IMR-90 (cell line): ENCODE measurements around the gene GBE1. TPM values are rescaled to one million over a fixed set of nuclear protein-coding genes. Genes with fewer than 3 reads are reported as not detected.

ENCODE experiments used
- ATAC-seq: fragments of 200-7000 bp; cut with Tn5 transposase; 2 replicates; pipeline ENCODE4 v1.9.1; 2020; ENCODE audit warnings: low read depth, mild to moderate bottlenecking, moderate library complexity
- BruUV-seq: library from RNA; stranded (reverse); fragments of 400-500 nt; replicated peaks from 2 replicates; lab custom pipeline; 2021; lab: Mats Ljungman, UMichigan
- CTCF ChIA-PET: fragments of 300-600 bp; formaldehyde crosslinking; extraction: SDS; loops from one replicate; lab custom pipeline; 2021; ENCODE audit warnings: antibody characterized with exemption; lab: Yijun Ruan, JAX
- POLR2A ChIA-PET: fragments of 300-600 bp; sonication (Branson Sonifier 250); formaldehyde crosslinking; loops from one replicate; lab custom pipeline; 2022; ENCODE audit warnings: antibody characterized with exemption; ENCODE audit not compliant: unreplicated experiment; lab: Charles Lee
- DNase-seq: peaks from one replicate; pipeline ENCODE4 v3.0.0; 2013
- H2AFZ ChIP-seq: replicated peaks from 2 replicates; pipeline ENCODE3; 2013; ENCODE audit warnings: low read length, mild to moderate bottlenecking; ENCODE audit not compliant: poor library complexity
- H2AK5ac ChIP-seq: 2 replicates; pipeline ENCODE4 v1.6.1; 2013; ENCODE audit warnings: low read depth, low read length, inconsistent platforms
- H2AK9ac ChIP-seq: replicated peaks from 2 replicates; pipeline ENCODE3; 2013; ENCODE audit warnings: mild to moderate bottlenecking, low read depth, low read length, moderate library complexity; ENCODE audit not compliant: poor library complexity
- H2BK120ac ChIP-seq: 2 replicates; pipeline ENCODE4 v1.6.1; 2013; ENCODE audit warnings: low read depth, low read length, inconsistent platforms
- H2BK15ac ChIP-seq: 3 replicates; pipeline ENCODE4 v1.6.1; 2013; ENCODE audit warnings: low read depth, low read length, inconsistent platforms
- H2BK20ac ChIP-seq: 2 replicates; pipeline ENCODE4 v1.6.1; 2013; ENCODE audit warnings: low read depth, mild to moderate bottlenecking, inconsistent platforms, low read length, moderate library complexity
- H2BK5ac ChIP-seq: 2 replicates; pipeline ENCODE4 v1.6.1; 2013; ENCODE audit warnings: mild to moderate bottlenecking, low read depth, low read length, inconsistent platforms; ENCODE audit not compliant: poor library complexity, severe bottlenecking
- H3K14ac ChIP-seq: replicated peaks from 2 replicates; pipeline ENCODE4 v1.6.1; 2013; ENCODE audit warnings: low read depth, low read length, inconsistent platforms
- H3K18ac ChIP-seq: 2 replicates; pipeline ENCODE4 v1.6.1; 2013; ENCODE audit warnings: low read depth, low read length, control low read depth
- H3K23ac ChIP-seq: 2 replicates; pipeline ENCODE4 v1.6.1; 2013; ENCODE audit warnings: low read depth, low read length, inconsistent platforms
- H3K27ac ChIP-seq: 2 replicates; pipeline ENCODE4 v1.5.1; 2013; ENCODE audit warnings: mild to moderate bottlenecking, control low read depth, low read length; ENCODE audit not compliant: insufficient read depth
- H3K27me3 ChIP-seq: 2 replicates; pipeline ENCODE4 v1.6.1; 2013; ENCODE audit warnings: low read length; ENCODE audit not compliant: control insufficient read depth, insufficient read depth
- H3K36me3 ChIP-seq: 2 replicates; pipeline ENCODE4 v1.6.1; 2013; ENCODE audit warnings: low read length, mixed read lengths; ENCODE audit not compliant: control insufficient read depth, insufficient read depth
- H3K4ac ChIP-seq: 2 replicates; pipeline ENCODE4 v1.6.1; 2013; ENCODE audit warnings: low read depth, low read length, inconsistent platforms
- H3K4me1 ChIP-seq: 2 replicates; pipeline ENCODE4 v1.6.1; 2013; ENCODE audit warnings: low read length, mixed read lengths; ENCODE audit not compliant: control insufficient read depth, insufficient read depth
- H3K4me2 ChIP-seq: 2 replicates; pipeline ENCODE4 v1.6.1; 2013; ENCODE audit warnings: low read depth, mild to moderate bottlenecking, control low read depth, low read length, moderate library complexity
- H3K4me3 ChIP-seq: 2 replicates; pipeline ENCODE4 v1.5.1; 2013; ENCODE audit warnings: low read depth, mild to moderate bottlenecking, control low read depth, low read length, moderate library complexity; ENCODE audit not compliant: insufficient read depth
- H3K56ac ChIP-seq: 2 replicates; pipeline ENCODE4 v1.6.1; 2013; ENCODE audit warnings: low read length, inconsistent platforms; ENCODE audit not compliant: insufficient read depth; ENCODE audit errors: extremely low read depth
- H3K79me1 ChIP-seq, 2 experiments: 2 replicates each; pipeline ENCODE4 v1.6.1; 2013; ENCODE audit warnings: low read length in 2 of 2, inconsistent platforms in 1 of 2, low read depth in 1 of 2
- H3K9ac ChIP-seq: 2 replicates; pipeline ENCODE4 v1.6.1; 2013; ENCODE audit warnings: low read depth, low read length, control low read depth
- H3K9me1 ChIP-seq: 2 replicates; pipeline ENCODE4 v1.6.1; 2013; ENCODE audit warnings: low read length, inconsistent platforms; ENCODE audit not compliant: insufficient read depth
- H3K9me3 ChIP-seq: 2 replicates; pipeline ENCODE4 v1.6.1; 2013; ENCODE audit warnings: low read length; ENCODE audit not compliant: control insufficient read depth, insufficient read depth
- H4K20me1 ChIP-seq: 2 replicates; pipeline ENCODE4 v1.6.1; 2013; ENCODE audit warnings: low read length, inconsistent platforms; ENCODE audit not compliant: insufficient read depth
- H4K5ac ChIP-seq: 2 replicates; pipeline ENCODE4 v1.6.1; 2013; ENCODE audit warnings: mild to moderate bottlenecking, low read depth, low read length, control low read depth
- H4K8ac ChIP-seq, 2 experiments: 2 replicates each; pipeline ENCODE4 v1.6.1; 2013; ENCODE audit warnings: low read depth in 2 of 2, low read length in 2 of 2, control low read depth in 1 of 2, inconsistent platforms in 1 of 2
- H4K91ac ChIP-seq: 2 replicates; pipeline ENCODE4 v1.6.1; 2013; ENCODE audit warnings: low read depth, low read length, inconsistent platforms; ENCODE audit not compliant: insufficient read depth
- BHLHE40 ChIP-seq: fragments of 150-350 bp; IDR thresholded peaks from 2 replicates; pipeline ENCODE4 v1.6.1; 2016; ENCODE audit warnings: mild to moderate bottlenecking, low read depth, low read length
- MAFK ChIP-seq: IDR thresholded peaks from 2 replicates; pipeline ENCODE4 v1.6.1; 2012; ENCODE audit warnings: low read depth, low read length, improper control_type of control experiment
- MAZ ChIP-seq: IDR thresholded peaks from 2 replicates; pipeline ENCODE4 v1.6.1; 2012; ENCODE audit warnings: low read depth, mild to moderate bottlenecking, low read length, improper control_type of control experiment, moderate library complexity, borderline replicate concordance
- POLR2A ChIP-seq: IDR thresholded peaks from 2 replicates; pipeline ENCODE4 v1.6.1; 2012; ENCODE audit warnings: mild to moderate bottlenecking, low read depth, low read length
- RCOR1 ChIP-seq: IDR thresholded peaks from 2 replicates; pipeline ENCODE4 v1.6.1; 2012; ENCODE audit warnings: mild to moderate bottlenecking, low read length, improper control_type of control experiment; ENCODE audit not compliant: insufficient replicate concordance
- WGBS, 2 experiments: methylation state at CpG; one replicate each; pipeline versions ENCODE4 v1.1.5 to v1.1.7; 2013; ENCODE audit warnings: missing lambda C conversion rate in 2 of 2; ENCODE audit not compliant: insufficient read length in 1 of 2; ENCODE audit errors: extremely low coverage in 2 of 2; 5-methylcytosine and 5-hydroxymethylcytosine counted together
- dilution Hi-C: fragments of 300-500 bp; cut with HindIII; formaldehyde crosslinking; loops from one replicate; pipeline ENCODE4 v1.14.3; 2018; ENCODE audit warnings: low sequenced_read_pairs; ENCODE audit not compliant: unreplicated experiment
- in situ Hi-C: fragments of 300-500 bp; cut with MboI; formaldehyde crosslinking; loops from 3 replicates; pipeline ENCODE4 v1.14.3; 2019; ENCODE audit warnings: low sequenced_read_pairs, inconsistent platforms, mixed read lengths
- intact Hi-C: fragments of 100-400 bp; cut with micrococcal nuclease; formaldehyde crosslinking; loops from 2 replicates; pipeline ENCODE4 v1.10.0; 2022
- polyA plus RNA-seq, 3 experiments: library from polyadenylated mRNA; depleted of rRNA; stranded (reverse); fragments of >200 nt; gene quantifications; 2 replicates each; pipeline ENCODE4 v1.2.3, GENCODE V29; 2012; ENCODE audit warnings: low replicate concordance in 1 of 3
- total RNA-seq: library from RNA; depleted of rRNA; stranded (reverse); fragments of >200 nt; gene quantifications from 2 replicates; pipeline ENCODE4 v1.2.3, GENCODE V29; 2012

The GBE1 gene
- total and polyA plus RNA-seq, 2 of the 4 experiments (the other 2 are of a cell fraction) = 36.7 to 90.3 TPM

- WGBS, 2 experiments = 100% methylated on average over 2 of the region's 3 CpGs; no CpG with 5 or more reads in 1 of the 2 experiments
- no TSS peak for BruUV-seq
These were observed 148.7 kb downstream of the GBE1 start for GRCh38 chr3:81612768-81613167.

More at GRCh38 chr3:81612768-81613167, 148.7 kb downstream of the GBE1 start:
- Histone ChIP-seq H3K27me3 (no peaks in the 10 kb centered on the region), H3K56ac (no peak overlapping the region), H2BK5ac (no peak overlapping the region), H4K91ac (no peak overlapping the region), H2BK120ac (no peak overlapping the region), H2BK15ac (no peak overlapping the region), H3K4ac (no peak overlapping the region), H3K36me3 (no peaks in the 10 kb centered on the region), H3K4me1 (no peaks in the 10 kb centered on the region; the same call in 1 of the 2 replicates), H4K5ac (no peak overlapping the region), H3K9me3 (no peaks in the 10 kb centered on the region), H2AK9ac (no peak overlapping the region), H3K27ac (no peak overlapping the region), H3K14ac (no peak overlapping the region), H2AK5ac (no peak overlapping the region), H3K9ac (no peak overlapping the region), H4K20me1 (no peaks in the 10 kb centered on the region), H4K8ac (no peak overlapping the region), H2AFZ (no peak overlapping the region), H3K79me1 (0 out of 4 replicates have a peak, but pooled peaks cover 0 to 4% of the 10 kb centered on the region in 2 experiments), H2BK20ac (no peak overlapping the region), H3K18ac (no peak overlapping the region), H3K9me1 (peaks cover 3% of the 10 kb centered on the region; the same call in 1 of the 2 replicates), H3K4me3 (no peak overlapping the region), H3K23ac (no peak overlapping the region), H3K4me2 (no peak overlapping the region)
- in situ Hi-C loops (no loop called here), dilution Hi-C loops (no loop called here), intact Hi-C loops (no loop called here)
- CTCF ChIA-PET = no interaction called here
- no peak for TF ChIP-seq POLR2A
- TF ChIP-seq RCOR1 = no peak
- no peak for TF ChIP-seq MAZ
- TF ChIP-seq MAFK = no peak
- TF ChIP-seq BHLHE40 = no peak
- POLR2A ChIA-PET = no interaction called here
- ATAC-seq (no peak), DNase-seq (no peak)
